HG02970 (cell line): ENCODE measurements around the gene IMMP1L.
"Not testable (repeated sequence)": the region's sequence is repeated elsewhere in the genome, so short reads cannot be mapped to it uniquely, and the experiment has no call there.

Source experiments
- ATAC-seq: cut with Tn5 transposase; IDR thresholded peaks from one replicate; pipeline ENCODE4 v1.9.1; 2021; ENCODE audit warnings: mild to moderate bottlenecking, moderate library complexity, moderate number of reproducible peaks; ENCODE audit not compliant: unreplicated experiment, low FRiP score

IMMP1L gene

DNA sequence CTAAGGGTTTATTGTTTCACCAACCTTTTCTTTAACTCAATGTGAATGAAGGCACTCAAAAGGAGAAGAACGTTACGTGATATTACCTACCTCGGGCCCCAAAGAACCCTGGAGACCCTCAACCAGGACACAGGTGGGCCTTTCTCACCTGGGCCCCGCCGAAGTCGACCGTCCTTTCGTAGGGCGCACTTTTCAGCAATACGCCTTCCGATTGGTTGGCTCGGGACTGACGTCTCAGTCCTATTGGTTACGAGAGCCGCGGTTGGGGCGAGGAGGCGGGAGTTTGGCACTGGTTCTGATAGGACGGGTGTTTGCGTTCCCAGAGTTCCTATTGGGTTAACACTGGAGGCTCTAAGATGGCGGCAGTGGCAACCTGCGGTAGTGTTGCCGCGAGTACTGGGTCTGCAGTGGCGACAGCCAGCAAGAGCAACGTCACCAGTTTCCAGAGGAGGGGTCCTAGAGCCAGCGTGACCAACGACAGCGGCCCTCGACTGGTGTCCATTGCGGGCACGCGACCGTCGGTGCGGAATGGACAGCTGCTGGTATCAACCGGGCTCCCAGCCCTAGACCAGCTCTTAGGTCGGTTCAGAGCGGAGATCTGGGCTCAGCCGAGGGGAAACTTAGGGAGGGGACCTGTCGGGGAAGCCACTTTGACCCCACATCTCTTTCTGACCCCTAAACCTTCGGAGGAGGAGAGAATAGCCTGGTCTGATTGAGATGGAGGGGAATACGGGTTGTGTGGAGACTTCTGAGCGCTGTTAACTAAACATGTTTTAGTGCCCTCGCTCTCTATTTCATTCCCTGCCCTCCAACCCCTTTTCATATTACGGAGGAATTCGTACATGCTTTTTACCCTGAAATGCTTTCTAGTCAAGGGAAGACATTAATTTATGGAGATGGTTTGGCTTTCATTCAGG is at the start of gene IMMP1L, which contains the start of gene ELP4:
Gene IMMP1L, minus strand, starts transcription at position 194 of the 917 bp plus-strand sequence. CDS start 46,346 bp downstream, outside the sequence.
Gene ELP4, plus strand, starts transcription at position 339 of the 917 bp plus-strand sequence. Its CDS starts 18 bp downstream, at position 357.
- peak; percentile 100 for ATAC-seq

- no peak for ATAC-seq
Observed at GRCh38 chr11:31558001-31558400, 48.6 kb upstream of the IMMP1L start.

DNA sequence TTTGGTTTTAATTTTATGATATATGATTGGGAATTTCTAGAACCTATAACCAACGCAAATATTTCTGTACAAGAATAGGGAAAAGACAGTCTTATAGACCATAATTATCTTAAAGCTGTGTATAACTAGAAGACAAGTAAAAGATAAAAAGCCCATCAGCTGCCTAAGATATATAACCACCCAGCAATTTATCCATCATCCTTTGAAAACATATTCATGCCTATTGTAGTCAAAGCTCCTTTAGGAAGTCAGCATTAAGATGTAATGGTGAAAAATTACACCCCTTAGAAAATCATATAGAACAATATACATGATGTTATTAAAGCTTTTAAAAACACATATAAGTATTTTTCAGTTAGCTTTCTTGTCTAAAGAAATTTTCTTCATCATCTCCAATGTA is 46.5 kb upstream of the IMMP1L start:
- ATAC-seq = no peak

DNA sequence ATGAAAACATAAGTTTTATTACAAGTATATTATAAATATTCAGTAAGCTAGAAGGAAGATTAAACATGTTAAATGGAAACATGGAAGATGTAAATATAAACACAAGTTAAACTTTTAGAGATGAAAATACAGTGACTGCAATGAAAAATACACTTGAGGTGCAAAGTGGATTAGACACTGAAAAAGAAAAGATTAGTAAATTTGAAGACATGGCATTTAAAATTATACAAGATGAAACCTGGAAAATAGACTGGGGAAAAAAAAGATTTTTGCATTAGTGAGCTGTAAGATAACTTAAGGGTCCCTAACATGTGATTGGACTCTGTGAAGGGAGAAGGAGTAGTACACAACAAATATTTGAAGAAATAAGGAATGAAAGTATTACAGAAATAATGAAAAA is 33.4 kb upstream of the IMMP1L start:
- ATAC-seq = no peak

GRCh38 chr11:31535479-31535878 is 26.1 kb upstream of the IMMP1L start:
- no peak for ATAC-seq

DNA sequence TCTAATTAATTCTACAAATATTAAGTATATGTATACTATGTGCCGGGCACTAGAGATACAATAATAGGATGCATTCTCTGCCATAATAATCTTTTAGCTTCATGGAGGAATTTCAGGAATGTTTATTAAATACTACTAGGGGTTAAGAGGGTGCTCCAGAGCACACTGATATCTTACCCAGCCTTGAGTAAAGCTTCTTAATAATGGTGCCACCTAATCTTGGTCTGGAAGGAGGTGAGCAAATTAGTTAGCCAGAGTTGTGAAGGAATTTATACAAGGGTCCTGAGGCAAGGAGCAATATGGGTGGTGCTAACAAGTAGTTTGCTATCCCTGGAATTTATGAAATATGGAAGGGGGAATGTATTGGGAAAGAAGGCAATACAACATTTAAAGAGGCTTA is 21.9 kb upstream of the IMMP1L start:
- ATAC-seq = no peak

DNA sequence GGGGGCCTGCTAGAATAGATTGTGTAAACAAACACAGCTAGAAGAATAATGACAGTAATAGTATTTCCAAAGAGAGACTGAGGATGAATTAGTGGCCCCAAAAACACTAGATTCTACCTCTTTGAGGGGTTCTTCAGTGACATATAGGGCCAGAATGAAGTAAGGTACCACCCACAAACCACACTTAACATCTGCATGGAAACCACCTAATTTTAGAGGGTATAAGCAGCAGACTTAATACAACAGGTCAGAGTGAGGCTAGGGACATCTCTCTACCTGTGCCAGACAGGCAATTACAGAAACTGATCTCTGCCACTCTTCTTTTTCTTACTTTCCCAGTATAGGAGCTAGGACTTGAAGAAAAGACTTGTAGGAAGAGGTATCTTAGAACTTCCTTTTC is 20.3 kb upstream of the IMMP1L start:
- ATAC-seq = no peak

DNA sequence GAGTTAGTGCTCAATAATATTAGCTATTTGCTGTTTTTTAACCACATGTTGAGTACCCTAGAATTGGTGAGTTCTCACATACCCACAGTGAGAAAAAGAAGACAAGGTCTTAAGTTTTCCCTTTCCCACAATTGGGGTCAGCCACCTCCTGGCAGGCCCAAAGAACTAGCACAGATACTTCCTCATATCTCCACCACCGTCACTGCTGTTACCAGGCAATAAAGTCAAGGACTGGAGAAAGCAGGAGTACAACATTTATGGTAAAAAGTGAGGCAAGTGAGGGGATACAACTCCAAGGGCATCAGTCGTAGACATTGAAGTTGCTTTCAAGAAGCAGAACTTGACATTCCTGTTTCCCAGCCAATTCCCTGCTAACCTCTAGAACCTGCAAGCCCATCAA is 19.8 kb upstream of the IMMP1L start:
- ATAC-seq = no peak

GRCh38 chr11:31521497-31522150 is 12.2 kb upstream of the IMMP1L start:
- no peak for ATAC-seq

DNA sequence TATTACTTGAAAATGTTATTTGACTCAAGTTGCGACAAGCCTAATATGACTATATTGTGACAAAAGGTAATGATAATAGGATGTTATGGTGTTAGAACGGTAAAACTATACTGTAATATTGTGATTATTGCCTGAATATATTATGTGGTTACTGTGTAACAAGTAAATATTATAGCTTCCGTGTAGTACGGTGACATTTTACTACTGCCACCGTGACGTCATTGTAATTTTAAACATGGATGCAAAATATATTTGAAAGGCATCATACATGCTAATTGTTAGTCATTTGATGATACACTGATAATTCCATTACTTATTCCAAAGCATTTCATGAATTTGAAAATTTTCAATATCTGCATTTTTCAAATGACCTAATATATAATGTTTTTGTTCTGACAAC is 2.7 kb upstream of the IMMP1L start:
- no peak for ATAC-seq

- no peak for ATAC-seq
Observed at GRCh38 chr11:31509051-31509428, 382 bp downstream of the IMMP1L start.

DNA sequence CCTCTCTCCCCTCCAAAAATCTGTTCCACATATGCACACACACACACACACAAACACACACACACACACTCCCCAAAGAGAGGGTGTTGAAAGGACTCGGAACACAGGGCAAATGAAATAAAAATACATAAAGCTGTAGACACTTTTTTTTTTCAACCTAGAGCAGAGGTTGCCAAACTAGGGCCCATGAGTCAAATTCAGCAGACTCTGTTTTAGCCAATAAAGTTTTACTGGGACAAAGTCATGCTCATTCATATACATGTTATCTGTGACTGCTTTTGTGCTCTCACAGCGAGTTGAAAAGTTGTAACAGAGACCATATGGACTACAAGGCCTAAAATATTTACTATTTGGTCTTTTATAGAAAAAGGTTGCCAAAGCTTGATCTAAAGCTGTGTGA is 8.9 kb downstream of the IMMP1L start:
- no peak for ATAC-seq

DNA sequence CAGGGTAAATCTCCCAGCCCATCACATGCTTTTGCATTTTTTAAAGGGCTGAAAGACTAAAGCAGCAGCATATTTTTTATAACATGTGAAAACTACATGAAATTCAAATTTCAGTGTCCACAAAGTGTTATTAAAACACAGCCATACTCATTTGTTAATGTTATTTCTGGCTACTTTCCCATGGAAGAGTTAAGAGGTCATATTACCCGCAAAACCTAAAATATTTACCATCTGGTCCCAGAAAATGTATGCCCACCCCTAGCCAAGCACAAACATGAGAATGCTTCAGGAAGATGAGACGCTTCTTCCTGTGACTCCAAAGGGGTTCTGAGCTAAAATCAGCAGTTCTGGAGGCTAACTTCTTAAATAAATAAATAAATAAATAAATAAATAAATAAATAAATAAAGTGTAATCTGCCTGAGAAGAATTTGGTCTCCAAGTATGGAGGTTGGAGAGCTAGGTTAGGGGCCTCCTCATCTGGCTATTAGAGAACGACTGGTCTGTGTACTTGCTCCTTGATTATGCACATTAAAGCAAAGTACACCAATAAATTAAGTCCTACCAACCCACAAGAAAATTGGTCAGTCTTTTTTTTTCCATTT is 9.7 kb downstream of the IMMP1L start:
- no peak for ATAC-seq

- not testable (repeated sequence) for ATAC-seq
Observed at GRCh38 chr11:31493762-31494161, 15.7 kb downstream of the IMMP1L start.

DNA sequence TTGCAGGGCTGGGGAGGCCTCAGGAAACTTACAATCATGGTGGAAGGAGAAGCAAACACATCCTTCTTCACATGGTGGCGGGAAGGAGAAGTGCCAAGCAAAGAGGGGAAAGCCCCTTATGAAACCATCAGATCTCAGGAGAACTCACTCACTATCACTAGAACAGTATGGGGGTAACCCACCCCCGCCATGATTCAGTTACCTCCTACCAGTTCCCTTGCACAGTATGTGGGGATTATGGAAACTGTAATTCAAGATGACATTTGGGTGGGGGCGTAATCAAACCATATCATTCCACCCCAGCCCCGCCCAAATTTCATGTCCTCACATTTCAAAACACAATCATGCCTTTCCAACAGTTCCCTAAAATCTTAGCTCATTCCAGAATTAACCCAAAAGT is 16.2 kb downstream of the IMMP1L start:
- no peak for ATAC-seq

DNA sequence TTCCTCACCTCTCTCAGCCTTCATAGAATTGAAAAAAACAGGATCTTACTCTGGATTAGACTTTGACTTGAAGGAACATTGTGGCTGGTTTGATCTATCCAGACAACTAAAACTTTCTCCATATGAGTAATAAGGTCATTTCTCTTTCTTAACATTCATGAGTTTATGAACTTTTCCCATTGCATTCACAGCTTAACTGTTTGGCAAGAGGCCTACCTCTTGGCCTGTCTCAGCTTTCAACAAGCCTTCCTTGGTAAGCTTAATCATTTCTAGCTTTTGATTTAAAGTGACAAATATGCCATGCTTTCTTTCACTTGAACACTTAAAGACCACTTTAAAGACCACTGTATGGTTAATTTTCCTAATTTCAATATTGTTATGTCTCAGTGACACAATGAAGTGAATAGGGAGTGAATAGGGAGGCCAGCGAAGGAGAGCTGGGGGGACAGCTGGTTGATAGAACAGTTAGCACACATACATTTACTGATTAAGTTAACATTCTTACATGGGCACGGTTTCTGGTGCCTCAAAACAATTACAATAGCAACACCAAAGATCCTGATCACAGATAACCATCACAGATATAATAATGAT is 17.0 kb downstream of the IMMP1L start:
- ATAC-seq = no peak

DNA sequence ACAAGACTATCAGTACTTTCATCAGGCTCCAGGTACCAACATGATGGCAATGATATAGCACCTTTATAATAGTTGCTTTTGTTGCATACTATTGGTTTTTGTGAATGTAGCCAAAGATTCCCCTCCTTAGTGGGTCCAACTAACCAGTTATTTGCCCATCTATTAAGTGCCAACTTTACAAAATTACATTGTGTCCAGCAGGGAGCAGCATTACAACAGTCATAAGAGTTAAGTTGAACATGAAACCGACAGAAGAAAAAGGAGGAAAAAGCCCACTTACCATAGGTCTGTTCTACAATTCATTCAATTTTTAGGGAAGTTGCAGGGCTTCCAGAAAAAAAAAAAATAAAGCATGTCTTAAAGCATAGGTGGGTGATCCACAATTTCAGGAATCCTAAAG is 21.6 kb downstream of the IMMP1L start:
- no peak for ATAC-seq

GRCh38 chr11:31484497-31484896 is 24.9 kb downstream of the IMMP1L start:
- ATAC-seq = no peak

GRCh38 chr11:31480930-31481329 is 28.5 kb downstream of the IMMP1L start:
- no peak for ATAC-seq

DNA sequence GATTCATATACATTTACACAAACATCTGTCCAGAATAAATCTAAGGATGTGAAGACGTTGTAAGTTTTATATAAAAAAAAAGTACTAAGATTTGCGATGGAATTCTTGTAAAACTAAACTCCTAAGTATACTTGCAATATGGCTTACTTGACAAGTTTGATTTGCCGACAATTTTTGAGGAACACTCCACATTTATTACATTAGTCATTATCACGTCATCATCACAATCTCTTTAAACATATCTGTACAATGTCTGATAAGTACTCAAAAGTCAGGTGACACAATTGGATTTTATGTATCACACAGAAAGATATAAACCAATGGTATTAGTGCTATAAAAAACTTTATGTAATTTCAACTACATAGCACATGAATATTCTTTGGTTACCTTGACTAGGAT is 30.4 kb downstream of the IMMP1L start:
- no peak for ATAC-seq

- no peak for ATAC-seq
Observed at GRCh38 chr11:31478223-31478590, 31.2 kb downstream of the IMMP1L start.
